Fibroblast of pulmonary artery (primary cell): Measurements from ENCODE around the gene PRAMEF27.
"Not testable (repeated sequence)": the region's sequence is repeated elsewhere in the genome, so short reads cannot be mapped to it uniquely, and the experiment has no call there.

Source experiments
- DNase-seq: peaks from one replicate; pipeline ENCODE4 v3.0.0-alpha.2; 2010; ENCODE audit warnings: low read depth
- H3K4me3 ChIP-seq: replicated peaks from 2 replicates; pipeline ENCODE4 v1.5.1; 2011; ENCODE audit warnings: low read depth, mild to moderate bottlenecking, control low read depth, low read length, moderate library complexity

PRAMEF27 gene

DNA sequence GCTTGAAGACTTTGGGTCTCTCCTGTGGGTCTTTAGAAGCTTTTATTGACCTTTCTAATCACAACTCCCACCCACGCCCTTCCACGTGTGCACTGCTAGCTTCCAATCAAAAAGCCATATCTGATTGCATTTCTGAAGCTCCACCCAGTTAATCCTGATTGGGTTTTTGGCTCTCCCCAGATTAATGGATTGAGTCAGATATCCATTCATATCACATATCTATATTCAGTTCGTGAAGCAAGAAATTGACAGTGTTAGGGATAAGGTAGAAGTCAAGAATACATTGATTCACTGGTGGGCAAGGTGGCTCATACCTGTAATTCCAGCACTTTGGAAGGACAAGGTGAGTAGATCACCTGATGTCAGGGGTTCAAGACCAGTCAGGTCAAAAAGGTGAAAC, at the start of gene PRAMEF27:
TSS of gene PRAMEF27 (minus strand) at position 101 of the 400 bp plus-strand sequence. CDS start 2,916 bp downstream, outside the sequence.
- DNase-seq, H3K4me3 ChIP-seq: not testable (repeated sequence)

- H3K4me3 ChIP-seq, DNase-seq: not testable (repeated sequence)
Measured at GRCh38 chr1:13070474-13070873, 14.1 kb upstream of the PRAMEF27 start, which contains the start of gene PRAMEF25. Gene PRAMEF25 (plus strand): TSS chr1:13070774. CDS start chr1:13073694, 2,920 bp downstream.

DNA sequence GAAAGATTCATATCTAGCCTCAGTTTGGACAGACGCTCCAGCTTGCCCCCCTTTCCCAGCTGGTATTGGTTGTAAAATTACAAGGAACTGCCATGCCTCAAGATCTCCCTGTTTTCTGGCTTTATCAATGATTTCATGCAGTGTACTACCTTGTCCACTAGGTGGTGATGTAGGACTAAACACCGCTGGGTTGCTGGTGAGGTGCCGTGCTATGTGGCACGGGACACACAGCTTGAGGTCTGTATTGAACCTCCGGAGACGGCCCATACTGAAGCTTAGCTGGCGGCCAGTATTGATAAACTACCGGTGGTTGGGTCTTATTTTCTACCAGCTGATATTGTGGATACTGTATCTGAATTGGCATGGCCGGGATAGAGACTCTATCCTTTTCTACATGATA, 36.5 kb downstream of the PRAMEF27 start:
- not testable (repeated sequence) for DNase-seq, H3K4me3 ChIP-seq

GRCh38 chr1:13011932-13012331, 44.4 kb downstream of the PRAMEF27 start:
- DNase-seq, H3K4me3 ChIP-seq: not testable (repeated sequence)

- DNase-seq, H3K4me3 ChIP-seq: not testable (repeated sequence)
Measured at GRCh38 chr1:13009348-13009747, 47.0 kb downstream of the PRAMEF27 start.

- H3K4me3 ChIP-seq, DNase-seq: not testable (repeated sequence)
Measured at GRCh38 chr1:13005732-13006131, 50.6 kb downstream of the PRAMEF27 start.
